Osteocyte (in vitro differentiated cells): ENCODE data around the gene MRGPRF. TPM values are rescaled to one million over a fixed set of nuclear protein-coding genes. Genes with fewer than 3 reads are reported as not detected.

ENCODE experiments used
- DNase-seq: peaks from one replicate; pipeline ENCODE4 v3.0.0; 2021; ENCODE audit warnings: mixed read lengths; ENCODE audit not compliant: unreplicated experiment; ENCODE audit errors: extremely low spot score
- H3K27ac Mint-ChIP-seq: one replicate; pipeline ENCODE4 v1.8.0; 2021; ENCODE audit warnings: mild to moderate bottlenecking, mixed read lengths; ENCODE audit not compliant: unreplicated experiment
- H3K27me3 Mint-ChIP-seq: one replicate; pipeline ENCODE4 v1.8.0; 2021; ENCODE audit warnings: mixed read lengths; ENCODE audit not compliant: unreplicated experiment
- H3K36me3 Mint-ChIP-seq: one replicate; pipeline ENCODE4 v1.8.0; 2021; ENCODE audit warnings: mixed read lengths; ENCODE audit not compliant: unreplicated experiment
- H3K4me1 Mint-ChIP-seq: one replicate; pipeline ENCODE4 v1.8.0; 2021; ENCODE audit warnings: mixed read lengths; ENCODE audit not compliant: unreplicated experiment
- H3K4me3 Mint-ChIP-seq: one replicate; pipeline ENCODE4 v1.8.0; 2021; ENCODE audit warnings: mild to moderate bottlenecking, moderate library complexity, mixed read lengths; ENCODE audit not compliant: unreplicated experiment
- H3K9me3 Mint-ChIP-seq: one replicate; pipeline ENCODE4 v1.8.0; 2021; ENCODE audit warnings: mixed read lengths; ENCODE audit not compliant: unreplicated experiment
- total RNA-seq: library from RNA; stranded (reverse); gene quantifications from 2 replicates; pipeline ENCODE4 v1.2.1, GENCODE V29; 2021
- TF ChIP-seq, protein P1 (sequence below): fragments of 200-600 bp; sonication (generic); IDR thresholded peaks from 2 replicates; pipeline ENCODE4 v1.5.0; 2021; ENCODE audit warnings: antibody characterized with exemption, mild to moderate bottlenecking, moderate library complexity

The MRGPRF gene
- total RNA-seq, 1 donor from 2014 or later, result 7.0 TPM

DNA sequence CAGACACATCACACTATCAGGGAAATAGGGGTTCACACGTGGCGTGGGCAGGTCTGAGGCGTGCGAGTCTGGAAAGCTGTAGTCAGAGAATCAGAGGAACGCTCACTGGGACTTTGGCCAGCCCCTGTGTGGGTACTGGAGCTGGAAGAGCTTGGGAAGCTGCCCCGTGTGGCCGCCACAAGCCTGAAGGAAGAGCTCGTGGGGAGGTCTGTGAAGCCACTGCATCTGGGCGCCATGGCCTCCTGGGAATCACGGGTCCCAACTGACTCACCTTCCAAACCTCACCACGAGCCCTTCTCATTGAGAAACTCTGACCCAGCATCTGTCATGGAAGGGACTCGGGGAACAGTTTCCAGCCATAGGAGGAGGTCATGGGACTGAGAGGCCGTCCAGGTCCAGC, 5.9 kb upstream of the MRGPRF start:
- Mint-ChIP-seq H3K4me3 (no peak overlapping the region), H3K27ac (no peak overlapping the region), H3K36me3 (no peaks in the 10 kb centered on the region), H3K9me3 (peaks cover 4% of the 10 kb centered on the region), H3K4me1 (peaks cover 11% of the 10 kb centered on the region), H3K27me3 (peaks cover 3% of the 10 kb centered on the region)
- TF ChIP-seq, protein P1, sequence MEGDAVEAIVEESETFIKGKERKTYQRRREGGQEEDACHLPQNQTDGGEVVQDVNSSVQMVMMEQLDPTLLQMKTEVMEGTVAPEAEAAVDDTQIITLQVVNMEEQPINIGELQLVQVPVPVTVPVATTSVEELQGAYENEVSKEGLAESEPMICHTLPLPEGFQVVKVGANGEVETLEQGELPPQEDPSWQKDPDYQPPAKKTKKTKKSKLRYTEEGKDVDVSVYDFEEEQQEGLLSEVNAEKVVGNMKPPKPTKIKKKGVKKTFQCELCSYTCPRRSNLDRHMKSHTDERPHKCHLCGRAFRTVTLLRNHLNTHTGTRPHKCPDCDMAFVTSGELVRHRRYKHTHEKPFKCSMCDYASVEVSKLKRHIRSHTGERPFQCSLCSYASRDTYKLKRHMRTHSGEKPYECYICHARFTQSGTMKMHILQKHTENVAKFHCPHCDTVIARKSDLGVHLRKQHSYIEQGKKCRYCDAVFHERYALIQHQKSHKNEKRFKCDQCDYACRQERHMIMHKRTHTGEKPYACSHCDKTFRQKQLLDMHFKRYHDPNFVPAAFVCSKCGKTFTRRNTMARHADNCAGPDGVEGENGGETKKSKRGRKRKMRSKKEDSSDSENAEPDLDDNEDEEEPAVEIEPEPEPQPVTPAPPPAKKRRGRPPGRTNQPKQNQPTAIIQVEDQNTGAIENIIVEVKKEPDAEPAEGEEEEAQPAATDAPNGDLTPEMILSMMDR, result no peak
- no peak for DNase-seq

- Mint-ChIP-seq H3K27ac (no peak overlapping the region), H3K9me3 (peaks cover 4% of the 10 kb centered on the region), H3K4me3 (no peak overlapping the region), H3K27me3 (peaks cover 3% of the 10 kb centered on the region), H3K36me3 (no peaks in the 10 kb centered on the region), H3K4me1 (peaks cover 17% of the 10 kb centered on the region)
- no peak for DNase-seq
- TF ChIP-seq, protein P1, result no peak
Measured at GRCh38 chr11:69017951-69018350, 4.9 kb upstream of the MRGPRF start.

DNA sequence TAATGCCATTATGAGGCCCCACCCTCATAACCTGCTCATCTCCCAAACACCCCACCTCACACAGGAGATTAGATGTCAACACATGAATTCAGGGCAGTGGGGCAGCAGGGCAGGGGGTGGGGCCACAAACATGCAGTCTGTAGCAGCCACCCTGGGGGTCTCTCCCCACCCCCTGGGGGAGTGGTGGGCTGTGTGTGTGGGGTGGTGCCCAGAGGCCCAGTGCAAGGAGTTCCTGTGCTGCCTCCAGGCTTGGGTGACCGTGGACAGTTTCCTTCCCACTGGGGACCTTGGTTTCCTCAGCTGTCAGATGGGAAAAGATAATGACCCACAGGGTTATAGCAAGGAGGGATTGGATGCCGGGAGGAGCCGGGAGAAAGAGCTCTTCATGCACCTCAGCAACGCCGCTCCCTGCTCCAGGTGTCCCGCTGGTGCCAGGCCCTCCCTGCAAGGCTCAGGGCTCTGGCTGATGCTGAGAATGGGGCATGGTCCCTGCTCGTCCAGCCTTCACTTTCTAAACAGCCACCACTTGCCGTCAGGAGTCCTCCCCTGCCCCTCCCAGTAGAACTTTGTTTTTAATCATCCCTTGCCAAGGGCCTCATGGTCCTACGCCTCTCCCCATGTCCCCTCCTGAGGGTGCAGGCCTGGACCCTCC, 2.0 kb upstream of the MRGPRF start:
- DNase-seq, result no peak
- no peaks in the 10 kb centered on the region for H3K27me3 Mint-ChIP-seq
- TF ChIP-seq, protein P1, result no peak
- H3K36me3 Mint-ChIP-seq, result no peaks in the 10 kb centered on the region
- peaks cover 4% of the 10 kb centered on the region for H3K9me3 Mint-ChIP-seq
- H3K27ac Mint-ChIP-seq, result peak overlapping the region; percentile 84
- peaks cover 39% of the 10 kb centered on the region for H3K4me1 Mint-ChIP-seq
- H3K4me3 Mint-ChIP-seq, result no peak overlapping the region

DNA sequence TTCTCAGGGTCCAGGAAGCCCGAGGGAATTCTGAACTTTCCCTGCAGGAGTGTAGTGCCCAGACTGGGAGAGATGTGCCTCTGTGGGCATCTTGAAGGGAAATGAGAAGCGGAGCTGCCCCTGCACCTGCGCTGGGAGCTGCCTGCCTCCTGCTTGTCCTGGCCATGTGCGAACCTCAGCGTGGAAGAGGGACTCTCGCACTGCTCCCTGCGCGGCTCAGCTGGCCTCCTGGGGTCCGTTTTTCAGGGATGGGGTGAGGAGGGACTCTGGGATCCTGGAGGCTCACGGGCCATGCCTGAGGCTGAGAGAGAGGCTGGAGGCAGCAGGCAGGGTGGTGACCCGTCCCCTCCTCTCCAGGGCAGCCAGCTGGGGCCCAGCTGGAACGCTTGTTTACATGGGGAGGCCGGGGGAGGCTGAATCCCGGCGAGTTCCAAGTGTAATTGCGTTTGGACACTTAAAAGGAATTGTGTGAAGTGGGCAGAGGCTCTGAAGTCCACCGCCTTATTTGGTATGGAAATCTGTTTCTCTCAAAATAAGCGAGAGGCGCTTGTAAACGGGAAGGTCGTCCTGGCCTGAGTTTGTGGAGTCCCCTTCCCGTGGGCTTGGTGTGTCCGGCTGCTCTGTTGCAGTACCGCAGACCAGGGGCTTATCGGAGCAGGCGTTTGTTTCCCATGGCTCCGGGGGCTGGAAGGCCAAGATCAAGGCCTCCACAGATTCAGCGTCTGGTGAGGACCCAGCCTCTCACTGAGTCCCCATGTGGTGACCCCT, 1.2 kb upstream of the MRGPRF start:
- Mint-ChIP-seq H3K9me3 (peaks cover 4% of the 10 kb centered on the region), H3K27me3 (no peaks in the 10 kb centered on the region), H3K4me1 (peaks cover 46% of the 10 kb centered on the region), H3K27ac (peak overlapping the region; percentile 84), H3K36me3 (no peaks in the 10 kb centered on the region), H3K4me3 (no peak overlapping the region)
- TF ChIP-seq, protein P1, result no peak
- DNase-seq, result no peak
